HEK293 (cell line): Measurements from ENCODE around the gene NPTX1.

ENCODE experiments used
- OVOL3 ChIP-seq: fragments of 450-650 bp; formaldehyde crosslinking; IDR thresholded peaks from 2 replicates; pipeline ENCODE4 v1.5.1; 2016; ENCODE audit warnings: missing biosample characterization, missing genetic modification characterization
- TCF7L2 ChIP-seq: IDR thresholded peaks from 2 replicates; pipeline ENCODE4 v1.6.1; 2011; ENCODE audit warnings: low read depth, mild to moderate bottlenecking, inconsistent platforms, low read length, moderate library complexity, borderline replicate concordance
- ZNF433 ChIP-seq: fragments of 450-650 bp; formaldehyde crosslinking; IDR thresholded peaks from 2 replicates; pipeline ENCODE4 v1.5.1; 2016; ENCODE audit warnings: missing biosample characterization, missing genetic modification characterization, low read depth
- ZNF658 ChIP-seq: fragments of 450-650 bp; formaldehyde crosslinking; IDR thresholded peaks from 2 replicates; pipeline ENCODE4; 2016; ENCODE audit warnings: missing biosample characterization, missing genetic modification characterization
- ZNF660 ChIP-seq: fragments of 450-650 bp; IDR thresholded peaks from 2 replicates; pipeline ENCODE4 v1.5.1; 2018; ENCODE audit warnings: missing biosample characterization, mild to moderate bottlenecking, missing genetic modification characterization
- ZNF747 ChIP-seq: fragments of 450-650 bp; formaldehyde crosslinking; IDR thresholded peaks from 2 replicates; pipeline ENCODE4 v1.5.1; 2016; ENCODE audit warnings: missing biosample characterization, missing genetic modification characterization
- ZSCAN30 ChIP-seq: fragments of 450-650 bp; IDR thresholded peaks from 2 replicates; pipeline ENCODE4 v1.5.1; 2018; ENCODE audit warnings: missing biosample characterization, mild to moderate bottlenecking, missing genetic modification characterization, moderate library complexity
- TF ChIP-seq, protein P1 (sequence below): fragments of 450-650 bp; formaldehyde crosslinking; IDR thresholded peaks from 2 replicates; pipeline ENCODE4 v1.5.1; 2016; ENCODE audit warnings: missing biosample characterization, missing genetic modification characterization

DNA sequence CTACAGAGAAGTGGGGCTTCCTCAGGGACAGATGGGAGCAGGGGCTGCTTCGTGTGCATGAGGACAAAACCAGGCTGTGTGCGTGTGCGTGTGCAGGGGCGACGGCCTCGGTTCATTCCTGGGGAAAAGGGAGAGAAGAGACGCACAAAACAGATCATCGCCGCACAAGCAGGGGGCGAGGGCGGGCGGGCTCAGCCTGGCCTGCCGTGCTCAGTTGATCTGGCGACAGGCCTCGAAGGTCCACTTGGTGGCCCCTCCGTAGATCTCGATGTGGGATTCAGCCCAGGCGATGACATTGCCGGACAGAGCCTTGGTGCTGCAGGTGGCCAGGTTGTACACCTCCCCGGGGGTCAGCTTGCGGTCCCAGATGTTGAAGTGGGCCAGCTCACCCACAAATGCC, 5.8 kb downstream of the NPTX1 start:
- TF ChIP-seq ZNF747 (no peak), ZNF433 (tag by site-specific recombination) (no peak), ZSCAN30 (tag by site-specific recombination) (no peak), TCF7L2 (no peak), OVOL3 (tag by site-specific recombination) (no peak), ZNF660 (no peak), ZNF658 (tag by site-specific recombination) (no peak)
- TF ChIP-seq, protein P1, sequence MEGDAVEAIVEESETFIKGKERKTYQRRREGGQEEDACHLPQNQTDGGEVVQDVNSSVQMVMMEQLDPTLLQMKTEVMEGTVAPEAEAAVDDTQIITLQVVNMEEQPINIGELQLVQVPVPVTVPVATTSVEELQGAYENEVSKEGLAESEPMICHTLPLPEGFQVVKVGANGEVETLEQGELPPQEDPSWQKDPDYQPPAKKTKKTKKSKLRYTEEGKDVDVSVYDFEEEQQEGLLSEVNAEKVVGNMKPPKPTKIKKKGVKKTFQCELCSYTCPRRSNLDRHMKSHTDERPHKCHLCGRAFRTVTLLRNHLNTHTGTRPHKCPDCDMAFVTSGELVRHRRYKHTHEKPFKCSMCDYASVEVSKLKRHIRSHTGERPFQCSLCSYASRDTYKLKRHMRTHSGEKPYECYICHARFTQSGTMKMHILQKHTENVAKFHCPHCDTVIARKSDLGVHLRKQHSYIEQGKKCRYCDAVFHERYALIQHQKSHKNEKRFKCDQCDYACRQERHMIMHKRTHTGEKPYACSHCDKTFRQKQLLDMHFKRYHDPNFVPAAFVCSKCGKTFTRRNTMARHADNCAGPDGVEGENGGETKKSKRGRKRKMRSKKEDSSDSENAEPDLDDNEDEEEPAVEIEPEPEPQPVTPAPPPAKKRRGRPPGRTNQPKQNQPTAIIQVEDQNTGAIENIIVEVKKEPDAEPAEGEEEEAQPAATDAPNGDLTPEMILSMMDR, result no peak
